HepG2 (cell line): ENCODE measurements around the gene DNAJB8. TPM values are rescaled to one million over a fixed set of nuclear protein-coding genes. Genes with fewer than 3 reads are reported as not detected.

Source experiments
- ARNTL ChIP-seq: sonication (generic); formaldehyde crosslinking; IDR thresholded peaks from 2 replicates; pipeline ENCODE4 v1.4.0; 2020; ENCODE audit warnings: mild to moderate bottlenecking, missing genetic modification reagents
- DMAP1 ChIP-seq: IDR thresholded peaks from 2 replicates; pipeline ENCODE4 v1.6.1; 2016
- HDAC1 ChIP-seq: sonication (generic); formaldehyde crosslinking; IDR thresholded peaks from 2 replicates; pipeline ENCODE4 v1.5.1; 2020; ENCODE audit warnings: mild to moderate bottlenecking, missing genetic modification reagents
- HOXA7 ChIP-seq: sonication (generic); formaldehyde crosslinking; IDR thresholded peaks from 2 replicates; pipeline ENCODE4 v1.8.1; 2022; ENCODE audit warnings: mild to moderate bottlenecking, missing genetic modification reagents, moderate library complexity
- KLF9 ChIP-seq: IDR thresholded peaks from 2 replicates; pipeline ENCODE4 v1.6.1; 2016; ENCODE audit warnings: low read depth
- LCORL ChIP-seq, 2 experiments: fragments of 450-650 bp in 1 of 2; sonication (generic) in 1 of 2; formaldehyde crosslinking in 1 of 2; IDR thresholded peaks; 2 replicates each; pipeline versions ENCODE4 v1.5.0 to v1.6.1; 2017 to 2020; ENCODE audit warnings: antibody characterized with exemption in 1 of 2, missing genetic modification reagents in 1 of 2
- NONO ChIP-seq, 2 experiments: fragments of 450-650 bp in 1 of 2; sonication (generic) in 1 of 2; formaldehyde crosslinking in 1 of 2; IDR thresholded peaks in 1 of 2; conservative IDR thresholded peaks in 1 of 2; 2 replicates each; pipeline versions ENCODE4 v1.6.1 to v1.8.0; 2017 to 2022; ENCODE audit warnings: mild to moderate bottlenecking in 1 of 2, missing genetic modification reagents in 1 of 2, moderate library complexity in 1 of 2
- TAF1 ChIP-seq: sonication (generic); formaldehyde crosslinking; IDR thresholded peaks from 2 replicates; pipeline ENCODE4 v1.4.0; 2020; ENCODE audit warnings: missing genetic modification reagents
- ZFX ChIP-seq: sonication (generic); formaldehyde crosslinking; IDR thresholded peaks from 2 replicates; pipeline ENCODE4 v1.4.0; 2020; ENCODE audit warnings: mild to moderate bottlenecking, low read depth, missing genetic modification reagents, moderate library complexity
- ZMAT3 ChIP-seq: sonication (generic); formaldehyde crosslinking; conservative IDR thresholded peaks from 2 replicates; pipeline ENCODE4 v1.7.0; 2021; ENCODE audit warnings: missing genetic modification reagents
- polyA plus RNA-seq, 8 experiments: library from polyadenylated mRNA; depleted of rRNA in 3 of 8; stranded (reverse) in 7 of 8; unstranded in 1 of 8; fragments of >200 nt; fragmentation: Illumina TruSeq in 4 of 8; extraction: Trizol in 4 of 8; gene quantifications; 2 replicates each; pipeline versions ENCODE4 v1.2.1 to v1.2.3, GENCODE V29; 2011 to 2016; ENCODE audit warnings: low read depth in 4 of 8, missing spikeins in 1 of 8, mixed read lengths in 1 of 8; ENCODE audit not compliant: insufficient read depth in 1 of 8
- total RNA-seq, 5 experiments: library from RNA; depleted of rRNA; stranded (reverse); fragments of >200 nt; fragmentation: Illumina TruSeq; extraction: Trizol; gene quantifications; 2 replicates each; pipeline ENCODE4 v1.2.3, GENCODE V29; 2016; ENCODE audit warnings: low read depth in 1 of 5
- TF ChIP-seq, protein P1 (sequence below): sonication (generic); formaldehyde crosslinking; IDR thresholded peaks from 2 replicates; pipeline ENCODE4 v1.4.0; 2020; ENCODE audit warnings: mild to moderate bottlenecking, missing genetic modification reagents
- TF ChIP-seq, protein P2 (sequence below): sonication (generic); formaldehyde crosslinking; IDR thresholded peaks from 2 replicates; pipeline ENCODE4 v1.8.1; 2023; ENCODE audit warnings: mild to moderate bottlenecking, moderate library complexity, missing genetic modification reagents
- TF ChIP-seq, protein P3 (sequence below): sonication (generic); formaldehyde crosslinking; IDR thresholded peaks from 2 replicates; pipeline ENCODE4 v1.4.0; 2020; ENCODE audit warnings: missing genetic modification reagents
- TF ChIP-seq, protein P4 (sequence below): sonication (generic); formaldehyde crosslinking; IDR thresholded peaks from 2 replicates; pipeline ENCODE4 v1.4.0; 2020; ENCODE audit warnings: missing genetic modification reagents, low read depth, mild to moderate bottlenecking, borderline replicate concordance
- TF ChIP-seq, protein P5 (sequence below): sonication (generic); formaldehyde crosslinking; IDR thresholded peaks from 2 replicates; pipeline ENCODE4 v1.5.0; 2020; ENCODE audit warnings: mild to moderate bottlenecking, missing genetic modification reagents

The DNAJB8 gene
- total and polyA plus RNA-seq, 2 of the 13 experiments (the other 11 are each of a cell fraction or from before 2014, with no cell fraction given) = not detected

DNA sequence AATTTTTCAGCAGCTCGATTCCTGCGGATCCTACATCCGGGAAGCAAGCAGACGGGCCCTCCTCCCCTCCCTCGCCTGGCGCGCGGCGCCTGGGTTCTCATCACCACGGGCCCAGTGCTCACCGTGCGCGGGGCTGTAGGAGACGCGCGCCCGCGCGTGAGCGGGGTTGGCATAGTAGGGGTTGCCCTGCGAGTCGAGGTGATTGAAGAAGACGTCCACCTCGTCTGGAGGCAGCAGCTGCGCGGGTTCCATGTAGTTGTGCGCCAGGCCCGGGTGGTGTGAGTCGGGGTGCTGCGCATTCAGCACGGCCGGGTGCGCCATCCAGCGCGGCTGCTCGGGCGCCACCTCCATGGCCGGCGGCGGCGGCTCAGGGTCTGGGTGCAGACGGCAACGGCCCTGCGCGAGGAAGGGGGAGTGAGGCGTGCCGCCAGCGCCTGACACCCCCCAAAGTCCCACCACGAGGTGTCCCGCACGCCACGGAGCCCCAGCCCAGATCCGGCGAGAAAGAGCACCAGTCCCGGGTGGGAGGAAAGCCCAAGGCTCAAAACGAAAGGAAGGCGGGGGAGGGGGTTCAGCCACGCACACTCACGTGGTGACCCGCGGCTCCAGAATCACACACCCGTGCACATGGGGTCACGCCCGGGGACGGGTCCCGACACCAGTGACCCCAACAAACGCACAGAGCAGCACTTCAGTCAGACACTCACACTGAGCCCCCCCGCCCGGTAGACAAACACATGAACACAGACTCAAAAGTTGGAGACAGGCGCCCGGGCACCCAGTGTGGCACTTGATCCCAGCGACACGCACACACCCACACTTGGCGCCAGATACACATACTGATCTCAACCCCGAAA is 20.2 kb upstream of the DNAJB8 start (continued):
- TF ChIP-seq, protein P1, sequence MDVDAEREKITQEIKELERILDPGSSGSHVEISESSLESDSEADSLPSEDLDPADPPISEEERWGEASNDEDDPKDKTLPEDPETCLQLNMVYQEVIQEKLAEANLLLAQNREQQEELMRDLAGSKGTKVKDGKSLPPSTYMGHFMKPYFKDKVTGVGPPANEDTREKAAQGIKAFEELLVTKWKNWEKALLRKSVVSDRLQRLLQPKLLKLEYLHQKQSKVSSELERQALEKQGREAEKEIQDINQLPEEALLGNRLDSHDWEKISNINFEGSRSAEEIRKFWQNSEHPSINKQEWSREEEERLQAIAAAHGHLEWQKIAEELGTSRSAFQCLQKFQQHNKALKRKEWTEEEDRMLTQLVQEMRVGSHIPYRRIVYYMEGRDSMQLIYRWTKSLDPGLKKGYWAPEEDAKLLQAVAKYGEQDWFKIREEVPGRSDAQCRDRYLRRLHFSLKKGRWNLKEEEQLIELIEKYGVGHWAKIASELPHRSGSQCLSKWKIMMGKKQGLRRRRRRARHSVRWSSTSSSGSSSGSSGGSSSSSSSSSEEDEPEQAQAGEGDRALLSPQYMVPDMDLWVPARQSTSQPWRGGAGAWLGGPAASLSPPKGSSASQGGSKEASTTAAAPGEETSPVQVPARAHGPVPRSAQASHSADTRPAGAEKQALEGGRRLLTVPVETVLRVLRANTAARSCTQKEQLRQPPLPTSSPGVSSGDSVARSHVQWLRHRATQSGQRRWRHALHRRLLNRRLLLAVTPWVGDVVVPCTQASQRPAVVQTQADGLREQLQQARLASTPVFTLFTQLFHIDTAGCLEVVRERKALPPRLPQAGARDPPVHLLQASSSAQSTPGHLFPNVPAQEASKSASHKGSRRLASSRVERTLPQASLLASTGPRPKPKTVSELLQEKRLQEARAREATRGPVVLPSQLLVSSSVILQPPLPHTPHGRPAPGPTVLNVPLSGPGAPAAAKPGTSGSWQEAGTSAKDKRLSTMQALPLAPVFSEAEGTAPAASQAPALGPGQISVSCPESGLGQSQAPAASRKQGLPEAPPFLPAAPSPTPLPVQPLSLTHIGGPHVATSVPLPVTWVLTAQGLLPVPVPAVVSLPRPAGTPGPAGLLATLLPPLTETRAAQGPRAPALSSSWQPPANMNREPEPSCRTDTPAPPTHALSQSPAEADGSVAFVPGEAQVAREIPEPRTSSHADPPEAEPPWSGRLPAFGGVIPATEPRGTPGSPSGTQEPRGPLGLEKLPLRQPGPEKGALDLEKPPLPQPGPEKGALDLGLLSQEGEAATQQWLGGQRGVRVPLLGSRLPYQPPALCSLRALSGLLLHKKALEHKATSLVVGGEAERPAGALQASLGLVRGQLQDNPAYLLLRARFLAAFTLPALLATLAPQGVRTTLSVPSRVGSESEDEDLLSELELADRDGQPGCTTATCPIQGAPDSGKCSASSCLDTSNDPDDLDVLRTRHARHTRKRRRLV (CRISPR knock-in tag) = no peak
- TF ChIP-seq NONO (IDR thresholded peaks at IDR 0.05) (no peak), NONO (CRISPR knock-in tag; conservative IDR thresholded peaks at IDR 0.05) (0 out of 2 replicates have a peak, but pooled peaks have one; percentile 11), LCORL (IDR thresholded peaks at IDR 0.05) (no peak), LCORL (CRISPR knock-in tag; IDR thresholded peaks at IDR 0.05) (0 out of 2 replicates have a peak, but pooled peaks have one; percentile 32), ZMAT3 (CRISPR knock-in tag) (peak; percentile 40; the same call in 1 of the 2 replicates), HOXA7 (no peak), TAF1 (0 out of 2 replicates have a peak, but pooled peaks have one; percentile 48), ZFX (CRISPR knock-in tag) (peak; percentile 50; the same call in 1 of the 2 replicates), DMAP1 (peak; percentile 47; the same call in 1 of the 2 replicates), ARNTL (CRISPR knock-in tag) (no peak), KLF9 (CRISPR knock-in tag) (no peak), HDAC1 (CRISPR knock-in tag) (peak; percentile 61; the same call in 1 of the 2 replicates)
- TF ChIP-seq, protein P2, sequence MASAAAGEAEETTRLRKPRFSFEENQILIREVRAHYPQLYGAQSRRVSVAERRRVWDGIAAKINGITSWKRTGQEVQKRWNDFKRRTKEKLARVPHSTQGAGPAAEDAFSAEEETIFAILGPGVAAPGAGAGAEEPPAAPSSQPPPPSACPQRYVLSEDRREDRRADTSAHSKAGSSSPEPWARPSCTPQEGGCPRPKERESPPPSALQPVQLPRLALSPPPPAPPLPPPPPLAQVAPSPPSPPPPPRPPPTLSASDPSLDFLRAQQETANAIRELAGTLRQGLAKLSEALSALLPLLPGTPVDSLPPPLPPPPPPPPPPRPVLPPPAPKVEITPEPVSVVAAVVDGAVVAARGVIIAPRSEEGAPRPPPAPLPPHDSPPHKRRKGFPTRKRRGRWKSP (CRISPR knock-in tag) = peak; percentile 61; the same call in 1 of the 2 replicates
- TF ChIP-seq, protein P3, sequence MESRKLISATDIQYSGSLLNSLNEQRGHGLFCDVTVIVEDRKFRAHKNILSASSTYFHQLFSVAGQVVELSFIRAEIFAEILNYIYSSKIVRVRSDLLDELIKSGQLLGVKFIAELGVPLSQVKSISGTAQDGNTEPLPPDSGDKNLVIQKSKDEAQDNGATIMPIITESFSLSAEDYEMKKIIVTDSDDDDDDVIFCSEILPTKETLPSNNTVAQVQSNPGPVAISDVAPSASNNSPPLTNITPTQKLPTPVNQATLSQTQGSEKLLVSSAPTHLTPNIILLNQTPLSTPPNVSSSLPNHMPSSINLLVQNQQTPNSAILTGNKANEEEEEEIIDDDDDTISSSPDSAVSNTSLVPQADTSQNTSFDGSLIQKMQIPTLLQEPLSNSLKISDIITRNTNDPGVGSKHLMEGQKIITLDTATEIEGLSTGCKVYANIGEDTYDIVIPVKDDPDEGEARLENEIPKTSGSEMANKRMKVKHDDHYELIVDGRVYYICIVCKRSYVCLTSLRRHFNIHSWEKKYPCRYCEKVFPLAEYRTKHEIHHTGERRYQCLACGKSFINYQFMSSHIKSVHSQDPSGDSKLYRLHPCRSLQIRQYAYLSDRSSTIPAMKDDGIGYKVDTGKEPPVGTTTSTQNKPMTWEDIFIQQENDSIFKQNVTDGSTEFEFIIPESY = 0 out of 2 replicates have a peak, but pooled peaks have one; percentile 35
- TF ChIP-seq, protein P4, sequence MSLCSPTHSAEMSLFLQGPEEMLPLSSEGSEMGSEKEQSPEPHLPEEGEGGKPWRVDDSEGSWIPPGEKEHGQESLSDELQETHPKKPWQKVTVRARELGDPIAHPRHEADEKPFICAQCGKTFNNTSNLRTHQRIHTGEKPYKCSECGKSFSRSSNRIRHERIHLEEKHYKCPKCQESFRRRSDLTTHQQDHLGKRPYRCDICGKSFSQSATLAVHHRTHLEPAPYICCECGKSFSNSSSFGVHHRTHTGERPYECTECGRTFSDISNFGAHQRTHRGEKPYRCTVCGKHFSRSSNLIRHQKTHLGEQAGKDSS = peak; percentile 33; the same call in 1 of the 2 replicates
- TF ChIP-seq, protein P5, sequence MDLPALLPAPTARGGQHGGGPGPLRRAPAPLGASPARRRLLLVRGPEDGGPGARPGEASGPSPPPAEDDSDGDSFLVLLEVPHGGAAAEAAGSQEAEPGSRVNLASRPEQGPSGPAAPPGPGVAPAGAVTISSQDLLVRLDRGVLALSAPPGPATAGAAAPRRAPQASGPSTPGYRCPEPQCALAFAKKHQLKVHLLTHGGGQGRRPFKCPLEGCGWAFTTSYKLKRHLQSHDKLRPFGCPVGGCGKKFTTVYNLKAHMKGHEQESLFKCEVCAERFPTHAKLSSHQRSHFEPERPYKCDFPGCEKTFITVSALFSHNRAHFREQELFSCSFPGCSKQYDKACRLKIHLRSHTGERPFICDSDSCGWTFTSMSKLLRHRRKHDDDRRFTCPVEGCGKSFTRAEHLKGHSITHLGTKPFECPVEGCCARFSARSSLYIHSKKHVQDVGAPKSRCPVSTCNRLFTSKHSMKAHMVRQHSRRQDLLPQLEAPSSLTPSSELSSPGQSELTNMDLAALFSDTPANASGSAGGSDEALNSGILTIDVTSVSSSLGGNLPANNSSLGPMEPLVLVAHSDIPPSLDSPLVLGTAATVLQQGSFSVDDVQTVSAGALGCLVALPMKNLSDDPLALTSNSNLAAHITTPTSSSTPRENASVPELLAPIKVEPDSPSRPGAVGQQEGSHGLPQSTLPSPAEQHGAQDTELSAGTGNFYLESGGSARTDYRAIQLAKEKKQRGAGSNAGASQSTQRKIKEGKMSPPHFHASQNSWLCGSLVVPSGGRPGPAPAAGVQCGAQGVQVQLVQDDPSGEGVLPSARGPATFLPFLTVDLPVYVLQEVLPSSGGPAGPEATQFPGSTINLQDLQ (CRISPR knock-in tag) = no peak
